Lung (tissue), 12 donors: Measurements from ENCODE around the gene CALM3. TPM values are rescaled to one million over a fixed set of nuclear protein-coding genes. Genes with fewer than 3 reads are reported as not detected.

Experiments used
- ATAC-seq: fragments of 200-7000 bp; cut with Tn5 transposase; one replicate; pipeline ENCODE4 v1.9.1; 2020; ENCODE audit warnings: moderate number of reproducible peaks; ENCODE audit not compliant: insufficient read depth, low FRiP score
- DNase-seq, 3 donors: peaks; one replicate each; pipeline ENCODE4 v3.0.0-alpha.2; 2013 to 2017
- H3K27ac ChIP-seq, 2 donors: one replicate each; pipeline ENCODE4 v1.5.1; 2013; ENCODE audit warnings: mild to moderate bottlenecking in 2 of 2, moderate library complexity in 2 of 2, control low read depth in 1 of 2, inconsistent platforms in 1 of 2, low read depth in 1 of 2, low read length in 1 of 2
- H3K27me3 ChIP-seq, 3 donors: one replicate each; pipeline ENCODE4 v1.5.1; 2013; ENCODE audit warnings: low read length in 2 of 3; ENCODE audit not compliant: control insufficient read depth in 3 of 3, insufficient read depth in 3 of 3
- H3K36me3 ChIP-seq, 4 donors: one replicate each; pipeline ENCODE4 v1.5.1; 2013; ENCODE audit warnings: low read length in 4 of 4, mild to moderate bottlenecking in 1 of 4, moderate library complexity in 1 of 4; ENCODE audit not compliant: control insufficient read depth in 4 of 4, insufficient read depth in 4 of 4
- H3K4me1 ChIP-seq, 5 donors: one replicate each; pipeline ENCODE4 v1.5.1; 2013; ENCODE audit warnings: low read length in 5 of 5, mild to moderate bottlenecking in 2 of 5, moderate library complexity in 1 of 5; ENCODE audit not compliant: control insufficient read depth in 5 of 5, insufficient read depth in 5 of 5
- H3K4me3 ChIP-seq: one replicate; pipeline ENCODE4 v1.5.1; 2013; ENCODE audit warnings: mild to moderate bottlenecking, control low read depth, moderate library complexity
- H3K9ac ChIP-seq, 2 donors: one replicate each; pipeline ENCODE4 v1.5.1; 2013; ENCODE audit warnings: low read length in 2 of 2, control low read depth in 1 of 2; ENCODE audit not compliant: insufficient read depth in 1 of 2
- H3K9me3 ChIP-seq, 4 donors: one replicate each; pipeline ENCODE4 v1.5.1; 2013; ENCODE audit warnings: low read length in 3 of 4, mild to moderate bottlenecking in 1 of 4, moderate library complexity in 1 of 4; ENCODE audit not compliant: control insufficient read depth in 4 of 4, insufficient read depth in 3 of 4
- WGBS, 2 donors: extraction: QIAGEN DNeasy Blood & Tissue Kit; methylation state at CpG; one replicate each; pipeline ENCODE4 v1.1.7; 2013; 5-methylcytosine and 5-hydroxymethylcytosine counted together
- polyA plus RNA-seq, 2 donors: library from polyadenylated mRNA; stranded (reverse); fragments of 200-250 nt; gene quantifications; one replicate each; pipeline ENCODE4 v1.2.1, GENCODE V29; 2013
- total RNA-seq, 2 donors: library from RNA; depleted of rRNA in 1 of 2; stranded (reverse); fragments of >200 nt in 1 of 2; gene quantifications; one replicate each; pipeline ENCODE4 v1.2.1, GENCODE V29; 2014 to 2021
- TF ChIP-seq, protein P1 (sequence below): IDR thresholded peaks from 2 replicates; pipeline ENCODE4 v1.5.1; 2012; ENCODE audit warnings: mild to moderate bottlenecking; ENCODE audit errors: control extremely low read depth, extremely low read depth
- donor health status: control.
- donor health status: control.
- donor health status: Bipolar disorder and iron deficiency.
- donor health status: healthy.
- donor health status: DM: yes; HTN: yes; CAD: no.

CALM3 gene
- total and polyA plus RNA-seq, 4 donors, result 126 to 202 (median 162) TPM

GRCh38 chr19:46613525-46613924 is 12.4 kb downstream of the CALM3 start:
- WGBS, 2 donors, result 89 to 94% methylated on average over 22 of the region's 22 CpGs
- DNase-seq (no peak), ATAC-seq (no peak)
- H3K27ac ChIP-seq, result no peak overlapping the region
- TF ChIP-seq, protein P1, sequence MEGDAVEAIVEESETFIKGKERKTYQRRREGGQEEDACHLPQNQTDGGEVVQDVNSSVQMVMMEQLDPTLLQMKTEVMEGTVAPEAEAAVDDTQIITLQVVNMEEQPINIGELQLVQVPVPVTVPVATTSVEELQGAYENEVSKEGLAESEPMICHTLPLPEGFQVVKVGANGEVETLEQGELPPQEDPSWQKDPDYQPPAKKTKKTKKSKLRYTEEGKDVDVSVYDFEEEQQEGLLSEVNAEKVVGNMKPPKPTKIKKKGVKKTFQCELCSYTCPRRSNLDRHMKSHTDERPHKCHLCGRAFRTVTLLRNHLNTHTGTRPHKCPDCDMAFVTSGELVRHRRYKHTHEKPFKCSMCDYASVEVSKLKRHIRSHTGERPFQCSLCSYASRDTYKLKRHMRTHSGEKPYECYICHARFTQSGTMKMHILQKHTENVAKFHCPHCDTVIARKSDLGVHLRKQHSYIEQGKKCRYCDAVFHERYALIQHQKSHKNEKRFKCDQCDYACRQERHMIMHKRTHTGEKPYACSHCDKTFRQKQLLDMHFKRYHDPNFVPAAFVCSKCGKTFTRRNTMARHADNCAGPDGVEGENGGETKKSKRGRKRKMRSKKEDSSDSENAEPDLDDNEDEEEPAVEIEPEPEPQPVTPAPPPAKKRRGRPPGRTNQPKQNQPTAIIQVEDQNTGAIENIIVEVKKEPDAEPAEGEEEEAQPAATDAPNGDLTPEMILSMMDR, result no peak
- no peak overlapping the region for H3K9ac ChIP-seq
- H3K4me1 ChIP-seq, result peaks cover 0 to 13% (median 5%) of the 10 kb centered on the region in 5 donors
- H3K27me3 ChIP-seq, result no peaks in the 10 kb centered on the region
- H3K4me3 ChIP-seq, result no peak overlapping the region
- H3K9me3 ChIP-seq, result no peaks in the 10 kb centered on the region
- peaks cover 3 to 22% (median 20%) of the 10 kb centered on the region in 4 donors for H3K36me3 ChIP-seq

GRCh38 chr19:46614114-46614722 is 13.1 kb downstream of the CALM3 start:
- H3K36me3 ChIP-seq, result peaks cover 0 to 15% (median 13%) of the 10 kb centered on the region in 4 donors
- no peaks in the 10 kb centered on the region for H3K9me3 ChIP-seq
- no peaks in the 10 kb centered on the region for H3K27me3 ChIP-seq
- DNase-seq, result peak; percentile 85 to 89 (median 87)
- 11 to 16% methylated on average over 12 of the region's 12 CpGs for WGBS, 2 donors
- no peak overlapping the region for H3K9ac ChIP-seq
- TF ChIP-seq, protein P1, result peak; percentile 80
- peak; percentile 74 for ATAC-seq
- H3K4me1 ChIP-seq, result peaks cover 0 to 19% (median 7%) of the 10 kb centered on the region in 5 donors
- H3K4me3 ChIP-seq, result no peak overlapping the region
- no peak overlapping the region for H3K27ac ChIP-seq

GRCh38 chr19:46615966-46616365 is 14.8 kb downstream of the CALM3 start:
- 87 to 88% methylated on average over 10 of the region's 10 CpGs for WGBS, 2 donors
- TF ChIP-seq, protein P1, result no peak
- ATAC-seq (no peak), DNase-seq (no peak)
- Histone ChIP-seq H3K9me3 (no peaks in the 10 kb centered on the region), H3K9ac (no peak overlapping the region), H3K27me3 (no peaks in the 10 kb centered on the region), H3K27ac (no peak overlapping the region), H3K36me3 (peaks cover 0 to 4% (median 2%) of the 10 kb centered on the region in 4 donors), H3K4me1 (peaks cover 0 to 33% (median 10%) of the 10 kb centered on the region in 5 donors), H3K4me3 (no peak overlapping the region)
